GM12878 (cell line): ENCODE measurements around the gene SPCS1. TPM values are rescaled to one million over a fixed set of nuclear protein-coding genes. Genes with fewer than 3 reads are reported as not detected.

Experiments used
- ATAC-seq: fragments of 200-7000 bp; cut with Tn5 transposase; 3 replicates; pipeline ENCODE4 v1.9.1; 2020; ENCODE audit warnings: mild to moderate bottlenecking, moderate library complexity
- BruUV-seq: library from RNA; stranded (reverse); fragments of 400-500 nt; replicated peaks from 2 replicates; lab custom pipeline; 2021; lab: Mats Ljungman, UMichigan
- CTCF ChIA-PET: fragments of 300-600 bp; sonication (Branson Sonifier 250); formaldehyde crosslinking; extraction: SDS; loops from one replicate; lab custom pipeline; 2021; ENCODE audit warnings: inconsistent platforms; lab: Yijun Ruan, JAX
- POLR2A ChIA-PET: fragments of 350-600 bp; formaldehyde crosslinking; extraction: SDS; loops from one replicate; lab custom pipeline; 2021; ENCODE audit warnings: inconsistent platforms; lab: Charles Lee
- RAD21 ChIA-PET: fragments of 300-600 bp; sonication (Branson Sonifier 250); formaldehyde crosslinking; loops from one replicate; lab custom pipeline; 2023; ENCODE audit warnings: antibody characterized with exemption; ENCODE audit not compliant: unreplicated experiment; lab: Charles Lee
- SMC1A ChIA-PET: fragments of 300-600 bp; sonication (Branson Sonifier 250); formaldehyde crosslinking; loops from one replicate; lab custom pipeline; 2023; ENCODE audit not compliant: unreplicated experiment, uncharacterized antibody; lab: Charles Lee
- DNase-seq: peaks from one replicate; pipeline ENCODE4 v3.0.0-alpha.2; 2011; ENCODE audit warnings: low read depth, low spot score
- FAIRE-seq: peaks from 3 replicates; lab custom pipeline; 2011; peaks lifted over from hg19 to GRCh38; lab: Jason Lieb, UNC
- H2AFZ ChIP-seq: 2 replicates; pipeline ENCODE4 v1.6.0; 2011; ENCODE audit warnings: low read depth, low read length, control low read depth; ENCODE audit not compliant: control insufficient read depth
- H3K27ac ChIP-seq: 2 replicates; pipeline ENCODE4 v1.5.1; 2011; ENCODE audit warnings: control low read depth; ENCODE audit not compliant: control insufficient read depth, insufficient read depth
- H3K27me3 ChIP-seq, 2 experiments: replicated peaks in 1 of 2; 2 replicates each; pipeline versions ENCODE4 v1.6.0 to v1.6.1; 2011; ENCODE audit warnings: low read length in 1 of 2; ENCODE audit not compliant: control insufficient read depth in 2 of 2, insufficient read depth in 2 of 2
- H3K36me3 ChIP-seq, 2 experiments: 2 replicates each; pipeline ENCODE4 v1.5.1; 2011; ENCODE audit warnings: low read length in 1 of 2; ENCODE audit not compliant: control insufficient read depth in 2 of 2, insufficient read depth in 2 of 2
- H3K4me1 ChIP-seq: 2 replicates; pipeline ENCODE4 v1.6.1; 2011; ENCODE audit warnings: mild to moderate bottlenecking, low read length, moderate library complexity, mixed read lengths; ENCODE audit not compliant: control insufficient read depth, insufficient read depth
- H3K4me2 ChIP-seq: 2 replicates; pipeline ENCODE4 v1.6.0; 2011; ENCODE audit warnings: control low read depth; ENCODE audit not compliant: control insufficient read depth, insufficient read depth
- H3K4me3 ChIP-seq: fragments of 200-600 bp; sonication (generic); 2 replicates; pipeline ENCODE4 v1.5.1; 2016
- H3K79me2 ChIP-seq: 2 replicates; pipeline ENCODE4 v1.6.0; 2011; ENCODE audit warnings: low read length; ENCODE audit not compliant: control insufficient read depth, insufficient read depth
- H3K9ac ChIP-seq: 2 replicates; pipeline ENCODE4 v1.8.0; 2011; ENCODE audit warnings: low read length, control low read depth, mixed read lengths; ENCODE audit not compliant: control insufficient read depth, insufficient read depth
- H3K9me3 ChIP-seq: replicated peaks from 3 replicates; pipeline ENCODE4 v1.5.1; 2011; ENCODE audit warnings: mild to moderate bottlenecking, low read length; ENCODE audit not compliant: control insufficient read depth, insufficient read depth
- H4K20me1 ChIP-seq: 2 replicates; pipeline ENCODE4 v1.6.0; 2011; ENCODE audit not compliant: control insufficient read depth, insufficient read depth
- IKZF1 ChIP-seq: fragments of 450-650 bp; conservative IDR thresholded peaks from 2 replicates; pipeline ENCODE4 v1.6.1; 2017; ENCODE audit warnings: antibody characterized with exemption, mild to moderate bottlenecking
- MEF2B ChIP-seq: fragments of 450-650 bp; IDR thresholded peaks from 2 replicates; pipeline ENCODE4 v1.6.1; 2018; ENCODE audit warnings: mild to moderate bottlenecking, moderate library complexity; ENCODE audit not compliant: partially characterized antibody, poor library complexity, severe bottlenecking
- NFXL1 ChIP-seq: fragments of 450-650 bp; IDR thresholded peaks from 2 replicates; pipeline ENCODE4 v1.6.1; 2017; ENCODE audit warnings: antibody characterized with exemption, mild to moderate bottlenecking, borderline replicate concordance
- SPI1 ChIP-seq: IDR thresholded peaks from 2 replicates; pipeline ENCODE4 v1.6.1; 2011; ENCODE audit warnings: low read depth, mild to moderate bottlenecking, low read length, moderate library complexity, borderline replicate concordance; ENCODE audit not compliant: insufficient read depth
- TCF7 ChIP-seq: IDR thresholded peaks from 2 replicates; pipeline ENCODE4 v1.6.1; 2014; ENCODE audit warnings: antibody characterized with exemption, borderline replicate concordance
- ZNF274 ChIP-seq: IDR thresholded peaks from one replicate; pipeline ENCODE4 v1.8.0; 2011; ENCODE audit not compliant: insufficient read length, insufficient read depth
- WGBS: methylation state at CpG from one replicate; pipeline ENCODE4 v1.1.6; 2016; ENCODE audit warnings: low lambda C conversion rate; ENCODE audit not compliant: insufficient replicate concordance, insufficient coverage; ENCODE audit errors: missing lambda C conversion rate; 5-methylcytosine and 5-hydroxymethylcytosine counted together
- in situ Hi-C: fragments of 300-500 bp; cut with MboI; formaldehyde crosslinking; loops from 9 replicates; pipeline ENCODE4 v1.14.3; 2018; ENCODE audit warnings: mixed read lengths
- intact Hi-C: fragments of 100-400 bp; cut with micrococcal nuclease; formaldehyde crosslinking; loops from one replicate; pipeline ENCODE4 v1.14.2; 2022; ENCODE audit not compliant: unreplicated experiment
- polyA plus RNA-seq, 11 experiments: library from polyadenylated mRNA; depleted of rRNA in 4 of 11; unstranded in 6 of 11; stranded (reverse) in 5 of 11; fragments of >200 nt; fragmentation: Nextera tagmentation in 4 of 11; fragmentation: Illumina TruSeq in 1 of 11; extraction: Ambion mirVana in 4 of 11; extraction: Trizol in 1 of 11; gene quantifications; 1 replicate in 1 of 11; 2 replicates in 10 of 11; pipeline versions ENCODE4 v1.2.1 to v1.2.3, GENCODE V29; 2011 to 2016; ENCODE audit warnings: inconsistent platforms in 2 of 11, missing spikeins in 2 of 11, low read depth in 1 of 11
- total RNA-seq, 4 experiments: library from RNA; depleted of rRNA in 3 of 4; stranded (reverse); fragments of >200 nt in 3 of 4; fragmentation: Illumina TruSeq in 1 of 4; extraction: Trizol in 1 of 4; gene quantifications; 2 replicates each; pipeline versions ENCODE4 v1.2.1 to v1.2.3, GENCODE V29; 2013 to 2021
- TF ChIP-seq, protein P1 (sequence below): fragments of 450-650 bp; IDR thresholded peaks from 2 replicates; pipeline ENCODE4 v1.6.1; 2017; ENCODE audit warnings: low read depth, mild to moderate bottlenecking, moderate library complexity
- TF ChIP-seq, protein P2 (sequence below): IDR thresholded peaks from 2 replicates; pipeline ENCODE4 v1.6.1; 2012; ENCODE audit warnings: mild to moderate bottlenecking, low read depth, low read length
- TF ChIP-seq, protein P3 (sequence below): IDR thresholded peaks from 2 replicates; pipeline ENCODE4 v1.6.1; 2011; ENCODE audit warnings: low read depth, low read length, improper control_type of control experiment, borderline replicate concordance
- TF ChIP-seq, protein P4 (sequence below): IDR thresholded peaks from 2 replicates; pipeline ENCODE4 v1.6.1; 2012; ENCODE audit warnings: low read depth, low read length, improper control_type of control experiment
- TF ChIP-seq, protein P5 (sequence below): fragments of 450-650 bp; conservative IDR thresholded peaks from 2 replicates; pipeline ENCODE4 v1.6.1; 2017; ENCODE audit warnings: mild to moderate bottlenecking, moderate library complexity

Gene SPCS1
- total and polyA plus RNA-seq, 10 of the 15 experiments (the other 5 are each of a cell fraction or from before 2014, with no cell fraction given), result 107 to 994 (median 233) TPM

DNA sequence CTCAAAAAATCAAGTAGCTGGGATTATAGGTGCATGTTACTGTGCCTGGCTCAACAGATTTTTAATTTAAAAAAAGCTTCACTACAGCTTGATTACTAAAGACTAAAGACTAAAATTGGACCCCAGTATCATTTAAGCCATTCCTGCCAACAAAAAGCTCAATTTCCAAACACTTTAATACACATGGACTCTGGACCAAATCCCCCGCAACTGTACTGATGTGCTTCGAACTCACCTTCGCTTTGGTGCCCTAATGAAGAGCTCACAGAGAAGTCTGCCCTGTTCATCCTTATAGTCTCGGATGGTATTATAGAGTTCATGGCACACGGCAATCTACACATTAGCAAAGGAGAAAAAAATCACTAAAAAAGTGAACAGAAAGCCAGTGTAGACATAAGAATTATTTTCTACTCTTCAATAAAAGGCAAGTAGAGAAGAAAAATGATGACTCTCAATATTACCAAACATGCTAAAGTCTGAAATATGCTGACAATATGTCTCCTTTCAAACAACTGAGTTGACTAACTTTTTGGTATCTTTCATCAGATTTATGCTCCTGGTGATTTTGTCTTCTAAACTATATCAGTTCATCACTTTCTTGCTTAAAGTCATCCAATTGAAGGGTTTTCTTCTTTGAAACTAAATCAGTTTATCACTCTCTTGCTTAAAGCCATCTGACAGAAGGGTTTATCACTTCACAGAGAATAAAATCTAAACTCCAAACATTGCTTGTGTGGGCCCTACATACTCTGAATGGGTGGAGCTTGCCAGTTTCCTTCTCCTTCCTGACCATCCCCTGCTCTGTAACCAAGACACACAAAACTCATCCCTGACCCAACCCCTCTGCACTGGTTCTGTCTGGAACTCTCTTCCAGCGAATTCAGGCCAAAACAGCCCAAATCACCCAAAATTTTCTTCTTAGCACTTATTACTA lies 27.4 kb upstream of the SPCS1 start:
- RAD21 ChIA-PET, result interaction anchor here (0.8 kb wide), 1 partner anchor 10 kb away, joined by 3 read pairs; no protein-coding TSS in a partner anchor
- POLR2A ChIA-PET, result interaction anchor here (0.6 to 1.0 kb wide), 3 partner anchors 13 to 116 kb away, joined by 3 to 4 read pairs (median 3); no protein-coding TSS in a partner anchor
- Histone ChIP-seq H4K20me1 (no peaks in the 10 kb centered on the region), H3K4me3 (no peak overlapping the region), H3K36me3 (peaks cover 1 to 17% of the 10 kb centered on the region in 2 experiments), H3K9ac (no peak overlapping the region), H3K4me1 (peaks cover 17% of the 10 kb centered on the region), H2AFZ (no peak overlapping the region), H3K79me2 (peaks cover 42% of the 10 kb centered on the region), H3K9me3 (no peaks in the 10 kb centered on the region), H3K27ac (no peak overlapping the region), H3K27me3 (no peaks in the 10 kb centered on the region), H3K4me2 (no peak overlapping the region)
- WGBS, result 97% methylated on average over 6 of the region's 6 CpGs
- no peak for ATAC-seq
- no peak for DNase-seq
- CTCF ChIA-PET, result interaction anchor here (0.5 to 1.1 kb wide), 2 partner anchors 15 to 17 kb away, joined by 3 read pairs; no protein-coding TSS in a partner anchor
- no peak for FAIRE-seq
- BruUV-seq, result no TSS peak
- SMC1A ChIA-PET, result interaction anchor here (0.9 to 1.7 kb wide), 4 partner anchors 8 to 28 kb away, joined by 3 to 4 read pairs (median 4); no protein-coding TSS in a partner anchor
- in situ Hi-C loops (no loop called here), intact Hi-C loops (no loop called here)
- TF ChIP-seq NFXL1 (no peak), MEF2B (no peak), SPI1 (no peak), ZNF274 (no peak), TCF7 (no peak), IKZF1 (no peak)
- TF ChIP-seq, protein P1, sequence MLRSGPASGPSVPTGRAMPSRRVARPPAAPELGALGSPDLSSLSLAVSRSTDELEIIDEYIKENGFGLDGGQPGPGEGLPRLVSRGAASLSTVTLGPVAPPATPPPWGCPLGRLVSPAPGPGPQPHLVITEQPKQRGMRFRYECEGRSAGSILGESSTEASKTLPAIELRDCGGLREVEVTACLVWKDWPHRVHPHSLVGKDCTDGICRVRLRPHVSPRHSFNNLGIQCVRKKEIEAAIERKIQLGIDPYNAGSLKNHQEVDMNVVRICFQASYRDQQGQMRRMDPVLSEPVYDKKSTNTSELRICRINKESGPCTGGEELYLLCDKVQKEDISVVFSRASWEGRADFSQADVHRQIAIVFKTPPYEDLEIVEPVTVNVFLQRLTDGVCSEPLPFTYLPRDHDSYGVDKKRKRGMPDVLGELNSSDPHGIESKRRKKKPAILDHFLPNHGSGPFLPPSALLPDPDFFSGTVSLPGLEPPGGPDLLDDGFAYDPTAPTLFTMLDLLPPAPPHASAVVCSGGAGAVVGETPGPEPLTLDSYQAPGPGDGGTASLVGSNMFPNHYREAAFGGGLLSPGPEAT, result no peak
- TF ChIP-seq, protein P2, sequence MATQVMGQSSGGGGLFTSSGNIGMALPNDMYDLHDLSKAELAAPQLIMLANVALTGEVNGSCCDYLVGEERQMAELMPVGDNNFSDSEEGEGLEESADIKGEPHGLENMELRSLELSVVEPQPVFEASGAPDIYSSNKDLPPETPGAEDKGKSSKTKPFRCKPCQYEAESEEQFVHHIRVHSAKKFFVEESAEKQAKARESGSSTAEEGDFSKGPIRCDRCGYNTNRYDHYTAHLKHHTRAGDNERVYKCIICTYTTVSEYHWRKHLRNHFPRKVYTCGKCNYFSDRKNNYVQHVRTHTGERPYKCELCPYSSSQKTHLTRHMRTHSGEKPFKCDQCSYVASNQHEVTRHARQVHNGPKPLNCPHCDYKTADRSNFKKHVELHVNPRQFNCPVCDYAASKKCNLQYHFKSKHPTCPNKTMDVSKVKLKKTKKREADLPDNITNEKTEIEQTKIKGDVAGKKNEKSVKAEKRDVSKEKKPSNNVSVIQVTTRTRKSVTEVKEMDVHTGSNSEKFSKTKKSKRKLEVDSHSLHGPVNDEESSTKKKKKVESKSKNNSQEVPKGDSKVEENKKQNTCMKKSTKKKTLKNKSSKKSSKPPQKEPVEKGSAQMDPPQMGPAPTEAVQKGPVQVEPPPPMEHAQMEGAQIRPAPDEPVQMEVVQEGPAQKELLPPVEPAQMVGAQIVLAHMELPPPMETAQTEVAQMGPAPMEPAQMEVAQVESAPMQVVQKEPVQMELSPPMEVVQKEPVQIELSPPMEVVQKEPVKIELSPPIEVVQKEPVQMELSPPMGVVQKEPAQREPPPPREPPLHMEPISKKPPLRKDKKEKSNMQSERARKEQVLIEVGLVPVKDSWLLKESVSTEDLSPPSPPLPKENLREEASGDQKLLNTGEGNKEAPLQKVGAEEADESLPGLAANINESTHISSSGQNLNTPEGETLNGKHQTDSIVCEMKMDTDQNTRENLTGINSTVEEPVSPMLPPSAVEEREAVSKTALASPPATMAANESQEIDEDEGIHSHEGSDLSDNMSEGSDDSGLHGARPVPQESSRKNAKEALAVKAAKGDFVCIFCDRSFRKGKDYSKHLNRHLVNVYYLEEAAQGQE, result no peak
- TF ChIP-seq, protein P3, sequence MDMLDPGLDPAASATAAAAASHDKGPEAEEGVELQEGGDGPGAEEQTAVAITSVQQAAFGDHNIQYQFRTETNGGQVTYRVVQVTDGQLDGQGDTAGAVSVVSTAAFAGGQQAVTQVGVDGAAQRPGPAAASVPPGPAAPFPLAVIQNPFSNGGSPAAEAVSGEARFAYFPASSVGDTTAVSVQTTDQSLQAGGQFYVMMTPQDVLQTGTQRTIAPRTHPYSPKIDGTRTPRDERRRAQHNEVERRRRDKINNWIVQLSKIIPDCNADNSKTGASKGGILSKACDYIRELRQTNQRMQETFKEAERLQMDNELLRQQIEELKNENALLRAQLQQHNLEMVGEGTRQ, result no peak
- TF ChIP-seq, protein P4, sequence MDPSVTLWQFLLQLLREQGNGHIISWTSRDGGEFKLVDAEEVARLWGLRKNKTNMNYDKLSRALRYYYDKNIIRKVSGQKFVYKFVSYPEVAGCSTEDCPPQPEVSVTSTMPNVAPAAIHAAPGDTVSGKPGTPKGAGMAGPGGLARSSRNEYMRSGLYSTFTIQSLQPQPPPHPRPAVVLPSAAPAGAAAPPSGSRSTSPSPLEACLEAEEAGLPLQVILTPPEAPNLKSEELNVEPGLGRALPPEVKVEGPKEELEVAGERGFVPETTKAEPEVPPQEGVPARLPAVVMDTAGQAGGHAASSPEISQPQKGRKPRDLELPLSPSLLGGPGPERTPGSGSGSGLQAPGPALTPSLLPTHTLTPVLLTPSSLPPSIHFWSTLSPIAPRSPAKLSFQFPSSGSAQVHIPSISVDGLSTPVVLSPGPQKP, result no peak
- TF ChIP-seq, protein P5, sequence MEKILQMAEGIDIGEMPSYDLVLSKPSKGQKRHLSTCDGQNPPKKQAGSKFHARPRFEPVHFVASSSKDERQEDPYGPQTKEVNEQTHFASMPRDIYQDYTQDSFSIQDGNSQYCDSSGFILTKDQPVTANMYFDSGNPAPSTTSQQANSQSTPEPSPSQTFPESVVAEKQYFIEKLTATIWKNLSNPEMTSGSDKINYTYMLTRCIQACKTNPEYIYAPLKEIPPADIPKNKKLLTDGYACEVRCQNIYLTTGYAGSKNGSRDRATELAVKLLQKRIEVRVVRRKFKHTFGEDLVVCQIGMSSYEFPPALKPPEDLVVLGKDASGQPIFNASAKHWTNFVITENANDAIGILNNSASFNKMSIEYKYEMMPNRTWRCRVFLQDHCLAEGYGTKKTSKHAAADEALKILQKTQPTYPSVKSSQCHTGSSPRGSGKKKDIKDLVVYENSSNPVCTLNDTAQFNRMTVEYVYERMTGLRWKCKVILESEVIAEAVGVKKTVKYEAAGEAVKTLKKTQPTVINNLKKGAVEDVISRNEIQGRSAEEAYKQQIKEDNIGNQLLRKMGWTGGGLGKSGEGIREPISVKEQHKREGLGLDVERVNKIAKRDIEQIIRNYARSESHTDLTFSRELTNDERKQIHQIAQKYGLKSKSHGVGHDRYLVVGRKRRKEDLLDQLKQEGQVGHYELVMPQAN, result no peak
